ENCODE results near the gene LDAF1.
"Not testable (repeated sequence)": the region's sequence is repeated elsewhere in the genome, so short reads cannot be mapped to it uniquely, and the experiment has no call there.

Gene LDAF1

GRCh38 chr16:21162661-21163151 lies 4.2 kb downstream of the LDAF1 start:
- DNase-seq (ENCODE audit: low read depth, low spot score), result no peak

- DNase-seq (ENCODE audit: low read depth, low spot score), result no peak
Observed at GRCh38 chr16:21163576-21163975, 5.1 kb downstream of the LDAF1 start.

- DNase-seq (ENCODE audit: low read depth, low spot score), result no peak
Observed at GRCh38 chr16:21164521-21165168, 6.2 kb downstream of the LDAF1 start.

GRCh38 chr16:21166561-21166961 lies 8.1 kb downstream of the LDAF1 start:
- DNase-seq (ENCODE audit: low read depth, low spot score), result no peak

- DNase-seq (ENCODE audit: low read depth, low spot score), result no peak
Observed at GRCh38 chr16:21167360-21167759, 8.9 kb downstream of the LDAF1 start.

- DNase-seq (ENCODE audit: low read depth, low spot score), result no peak
Observed at GRCh38 chr16:21167929-21168602, 9.6 kb downstream of the LDAF1 start.

- DNase-seq (ENCODE audit: low read depth, low spot score), result no peak
Observed at GRCh38 chr16:21169249-21169981, 10.9 kb downstream of the LDAF1 start.

- not testable (repeated sequence) for DNase-seq (ENCODE audit: low read depth, low spot score)
Observed at GRCh38 chr16:21170116-21170515, 11.6 kb downstream of the LDAF1 start.

GRCh38 chr16:21172650-21173049 lies 14.2 kb downstream of the LDAF1 start:
- DNase-seq (ENCODE audit: low read depth, low spot score), result no peak

- no peak for DNase-seq (ENCODE audit: low read depth, low spot score)
Observed at GRCh38 chr16:21175397-21175796, 16.9 kb downstream of the LDAF1 start.

GRCh38 chr16:21179126-21179982 lies 20.9 kb downstream of the LDAF1 start:
- DNase-seq (ENCODE audit: low read depth, low spot score), result no peak

GRCh38 chr16:21179983-21180365 lies 21.5 kb downstream of the LDAF1 start:
- no peak for DNase-seq (ENCODE audit: low read depth, low spot score)

- DNase-seq (ENCODE audit: low read depth, low spot score), result no peak
Observed at GRCh38 chr16:21183995-21184394, 25.5 kb downstream of the LDAF1 start.

- no peak for DNase-seq (ENCODE audit: low read depth, low spot score)
Observed at GRCh38 chr16:21184834-21185233, 26.4 kb downstream of the LDAF1 start.

- DNase-seq (ENCODE audit: low read depth, low spot score), result no peak
Observed at GRCh38 chr16:21185659-21186325, 27.3 kb downstream of the LDAF1 start.

- no peak for DNase-seq (ENCODE audit: low read depth, low spot score)
Observed at GRCh38 chr16:21186326-21186691, 27.8 kb downstream of the LDAF1 start.

- DNase-seq (ENCODE audit: low read depth, low spot score), result no peak
Observed at GRCh38 chr16:21189311-21189710, 30.8 kb downstream of the LDAF1 start.

- no peak for DNase-seq (ENCODE audit: low read depth, low spot score)
Observed at GRCh38 chr16:21190013-21190412, 31.5 kb downstream of the LDAF1 start.

GRCh38 chr16:21190599-21190998 lies 32.1 kb downstream of the LDAF1 start:
- no peak for DNase-seq (ENCODE audit: low read depth, low spot score)

- DNase-seq (ENCODE audit: low read depth, low spot score), result no peak
Observed at GRCh38 chr16:21192991-21193390, 34.5 kb downstream of the LDAF1 start.

- no peak for DNase-seq (ENCODE audit: low read depth, low spot score)
Observed at GRCh38 chr16:21194771-21195301, 36.4 kb downstream of the LDAF1 start.

All from activated CD4-positive, CD25-positive, alpha-beta regulatory T cell treated with anti-CD3 and anti-CD28 coated beads, Interleukin-2, amount 50 U/mL, for 16 hours (primary cell).